Endothelial cell of umbilical vein (primary cell): Measurements from ENCODE around the gene CALN1. TPM values are rescaled to one million over a fixed set of nuclear protein-coding genes. Genes with fewer than 3 reads are reported as not detected.

Experiments
- BruUV-seq: library from RNA; stranded (reverse); fragments of 400-500 nt; replicated peaks from 2 replicates; lab custom pipeline; 2021; lab: Mats Ljungman, UMichigan
- CTCF ChIA-PET: fragments of 300-600, 350-600 bp; sonication (Branson Sonifier 250); formaldehyde crosslinking; loops from one replicate; lab custom pipeline; 2021; ENCODE audit warnings: antibody characterized with exemption, inconsistent platforms; lab: Charles Lee
- POLR2A ChIA-PET: fragments of 300-600, 350-600 bp; sonication (Branson Sonifier 250); formaldehyde crosslinking; loops from one replicate; lab custom pipeline; 2021; ENCODE audit warnings: antibody characterized with exemption, inconsistent platforms; lab: Charles Lee
- DNase-seq: peaks from one replicate; pipeline ENCODE4 v3.0.0-alpha.2; 2011; ENCODE audit warnings: low read depth, low spot score
- FAIRE-seq: peaks from 2 replicates; lab custom pipeline; 2011; peaks lifted over from hg19 to GRCh38; lab: Jason Lieb, UNC
- H2AFZ ChIP-seq: 2 replicates; pipeline ENCODE4 v1.6.0; 2012; ENCODE audit warnings: low read depth, low read length, control low read depth, inconsistent platforms
- H3K27ac ChIP-seq: 2 replicates; pipeline ENCODE4 v1.5.1; 2011; ENCODE audit warnings: low read depth, mild to moderate bottlenecking, control low read depth, low read length, moderate library complexity; ENCODE audit not compliant: insufficient read depth
- H3K27me3 ChIP-seq, 2 experiments: 2 replicates each; pipeline versions ENCODE4 v1.6.0 to v1.6.1; 2011; ENCODE audit warnings: low read length in 2 of 2, mixed read lengths in 1 of 2; ENCODE audit not compliant: control insufficient read depth in 2 of 2, insufficient read depth in 2 of 2
- H3K36me3 ChIP-seq, 2 experiments: 2 replicates in 1 of 2; 3 replicates in 1 of 2; pipeline ENCODE4 v1.5.1; 2011; ENCODE audit warnings: low read length in 2 of 2, mild to moderate bottlenecking in 1 of 2, moderate library complexity in 1 of 2; ENCODE audit not compliant: control insufficient read depth in 2 of 2, insufficient read depth in 2 of 2; ENCODE audit errors: extremely low read depth in 1 of 2
- H3K4me1 ChIP-seq: 3 replicates; pipeline ENCODE4 v1.5.1; 2011; ENCODE audit warnings: mild to moderate bottlenecking, low read length; ENCODE audit not compliant: control insufficient read depth, insufficient read depth; ENCODE audit errors: extremely low read depth
- H3K4me2 ChIP-seq: 2 replicates; pipeline ENCODE4 v1.6.1; 2011; ENCODE audit warnings: low read length, control low read depth, mixed read lengths; ENCODE audit not compliant: insufficient read depth
- H3K4me3 ChIP-seq, 3 experiments: fragments of 200-600 bp in 1 of 3; sonication (generic), shearing (Covaris generic) in 1 of 3; replicated peaks in 1 of 3; 2 replicates each; pipeline ENCODE4 v1.5.1; 2011 to 2016; ENCODE audit warnings: control low read depth in 3 of 3, low read length in 3 of 3, mild to moderate bottlenecking in 2 of 3, inconsistent platforms in 1 of 3, low read depth in 1 of 3, moderate library complexity in 1 of 3; ENCODE audit not compliant: insufficient read depth in 1 of 3
- H3K79me2 ChIP-seq: 2 replicates; pipeline ENCODE4 v1.6.0; 2012; ENCODE audit warnings: low read length, inconsistent platforms; ENCODE audit not compliant: control insufficient read depth, insufficient read depth
- H3K9ac ChIP-seq: replicated peaks from 2 replicates; pipeline ENCODE3; 2011; ENCODE audit warnings: low read length, control low read depth; ENCODE audit not compliant: insufficient read depth; ENCODE audit errors: extremely low read depth
- H3K9me1 ChIP-seq: replicated peaks from 3 replicates; pipeline ENCODE4 v1.6.0; 2011; ENCODE audit warnings: mild to moderate bottlenecking, low read length; ENCODE audit not compliant: control insufficient read depth, insufficient read depth; ENCODE audit errors: extremely low read depth
- H3K9me3 ChIP-seq: replicated peaks from 2 replicates; pipeline ENCODE4 v1.5.1; 2012; ENCODE audit warnings: low read length, inconsistent platforms; ENCODE audit not compliant: control insufficient read depth, insufficient read depth
- H4K20me1 ChIP-seq: replicated peaks from 2 replicates; pipeline ENCODE3; 2011; ENCODE audit warnings: mild to moderate bottlenecking, low read length; ENCODE audit not compliant: control insufficient read depth, insufficient read depth; ENCODE audit errors: extremely low read depth
- CTCF ChIP-seq, 2 donors: IDR thresholded peaks; 1 replicate in 1 of 2; 2 replicates in 1 of 2; pipeline ENCODE4 v1.5.1; 2011; ENCODE audit warnings: low read length in 2 of 2, mild to moderate bottlenecking in 2 of 2, moderate library complexity in 2 of 2, control low read depth in 1 of 2, inconsistent platforms in 1 of 2, low read depth in 1 of 2; ENCODE audit not compliant: insufficient read depth in 1 of 2; ENCODE audit errors: extremely low read depth in 1 of 2
- EZH2 ChIP-seq: IDR thresholded peaks from 2 replicates; pipeline ENCODE4 v1.6.1; 2012; ENCODE audit warnings: borderline replicate concordance, low read depth, mild to moderate bottlenecking, moderate library complexity, low read length, inconsistent platforms; ENCODE audit not compliant: severe bottlenecking
- FOS ChIP-seq: IDR thresholded peaks from 2 replicates; pipeline ENCODE4 v1.6.1; 2011; ENCODE audit warnings: mild to moderate bottlenecking, low read length, moderate library complexity, borderline replicate concordance; ENCODE audit not compliant: insufficient read depth
- GATA2 ChIP-seq: IDR thresholded peaks from 2 replicates; pipeline ENCODE4 v1.7.0; 2011; ENCODE audit warnings: low read depth, mild to moderate bottlenecking, moderate library complexity, mixed read lengths, low read length; ENCODE audit not compliant: insufficient read length, insufficient read depth
- JUN ChIP-seq: IDR thresholded peaks from 2 replicates; pipeline ENCODE4 v1.6.1; 2011; ENCODE audit warnings: borderline replicate concordance, low read depth; ENCODE audit not compliant: insufficient read length, insufficient read depth
- MYC ChIP-seq: IDR thresholded peaks from one replicate; pipeline ENCODE4 v1.6.1; 2011; ENCODE audit warnings: mild to moderate bottlenecking, low read depth, low read length
- POLR2A ChIP-seq: IDR thresholded peaks from 2 replicates; pipeline ENCODE4 v1.6.1; 2012; ENCODE audit warnings: low read depth, mild to moderate bottlenecking, control low read depth, low read length
- POLR2AphosphoS5 ChIP-seq: IDR thresholded peaks from 2 replicates; pipeline ENCODE4 v1.6.1; 2012; ENCODE audit warnings: low read depth, mild to moderate bottlenecking, control low read depth, low read length, moderate library complexity; ENCODE audit not compliant: insufficient read depth
- dilution Hi-C: fragments of 300-500 bp; cut with MboI; formaldehyde crosslinking; loops from one replicate; pipeline ENCODE4 v1.15.0; 2019; ENCODE audit warnings: low sequenced_read_pairs; ENCODE audit not compliant: extremely low pct_ligation_motif_present
- intact Hi-C: fragments of 100-400 bp; cut with micrococcal nuclease; formaldehyde crosslinking; loops from one replicate; pipeline ENCODE4 v1.10.0; 2022
- polyA plus RNA-seq, 4 experiments: library from polyadenylated mRNA; depleted of rRNA in 3 of 4; stranded (reverse) in 3 of 4; unstranded in 1 of 4; fragments of >200 nt; gene quantifications; 2 replicates each; pipeline versions ENCODE4 v1.2.1 to v1.2.3, GENCODE V29; 2011 to 2012; ENCODE audit warnings: missing spikeins in 1 of 4
- total RNA-seq: library from RNA; stranded (reverse); gene quantifications from 2 replicates; pipeline ENCODE4 v1.2.3, GENCODE V29; 2021
- TF ChIP-seq, protein P1 (sequence below): IDR thresholded peaks from 2 replicates; pipeline ENCODE4 v1.6.1; 2011; ENCODE audit not compliant: insufficient read depth, insufficient read length

CALN1 gene
- total and polyA plus RNA-seq, 2 donors (not counting 3 experiments of a cell fraction or from before 2014, with no cell fraction given): not detected

GRCh38 chr7:72268796-72269195 lies 143.3 kb downstream of the CALN1 start:
- DNase-seq: no peak
- H3K9me3 ChIP-seq: peaks cover 2% of the 10 kb centered on the region
- H3K9me1 ChIP-seq: no peaks in the 10 kb centered on the region
- BruUV-seq: no TSS peak
- no peaks in the 10 kb centered on the region for H3K27me3 ChIP-seq
- no peak for FAIRE-seq
- no peaks in the 10 kb centered on the region for H3K4me1 ChIP-seq
- no peaks in the 10 kb centered on the region for H4K20me1 ChIP-seq
- CTCF ChIA-PET: no interaction called here
- no peaks in the 10 kb centered on the region for H3K36me3 ChIP-seq
- intact Hi-C loops (no loop called here), dilution Hi-C loops (no loop called here)
- no peaks in the 10 kb centered on the region for H3K79me2 ChIP-seq
- H3K27ac ChIP-seq: no peak overlapping the region
- TF ChIP-seq EZH2 (no peak), POLR2AphosphoS5 (no peak), GATA2 (no peak), FOS (no peak), CTCF (IDR thresholded peaks at IDR 0.05; ENCODE audit: extremely low read depth in 1 of 2, insufficient read depth in 1 of 2, low read depth in 1 of 2, low read length in 2 of 2) (no peak), MYC (no peak), POLR2A (no peak), JUN (no peak)
- TF ChIP-seq, protein P1, sequence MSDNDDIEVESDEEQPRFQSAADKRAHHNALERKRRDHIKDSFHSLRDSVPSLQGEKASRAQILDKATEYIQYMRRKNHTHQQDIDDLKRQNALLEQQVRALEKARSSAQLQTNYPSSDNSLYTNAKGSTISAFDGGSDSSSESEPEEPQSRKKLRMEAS: no peak
- POLR2A ChIA-PET: no interaction called here
- no peak overlapping the region for H3K9ac ChIP-seq
- H3K4me3 ChIP-seq: no peak overlapping the region
- H2AFZ ChIP-seq: no peak overlapping the region
- no peak overlapping the region for H3K4me2 ChIP-seq
